K562 (cell line): ENCODE measurements around the gene SPATA2. TPM values are rescaled to one million over a fixed set of nuclear protein-coding genes. Genes with fewer than 3 reads are reported as not detected.

ENCODE experiments used
- ATAC-seq: fragments of 200-7000 bp; cut with Tn5 transposase; 3 replicates; pipeline ENCODE4 v1.9.1; 2020; ENCODE audit warnings: moderate library complexity
- BruUV-seq: library from RNA; stranded (reverse); fragments of 400-500 nt; replicated peaks from 2 replicates; lab custom pipeline; 2021; lab: Mats Ljungman, UMichigan
- CTCF ChIA-PET: fragments of 300-600 bp; formaldehyde crosslinking; extraction: SDS; loops from one replicate; lab custom pipeline; 2021; ENCODE audit warnings: low intra/inter-chr PET ratio; lab: Yijun Ruan, JAX
- POLR2A ChIA-PET: fragments of 300-600, 350-650 bp; sonication (Branson Sonifier 250); formaldehyde crosslinking; extraction: SDS; loops from one replicate; lab custom pipeline; 2021; ENCODE audit warnings: antibody characterized with exemption, inconsistent platforms; lab: Yijun Ruan, JAX
- DNase-seq, 4 experiments: peaks; one replicate each; pipeline versions ENCODE4 v3.0.0 to v3.0.0-alpha.2; 2011 to 2018; ENCODE audit warnings: low spot score in 3 of 4, mixed read lengths in 3 of 4; ENCODE audit errors: extremely low read depth in 1 of 4
- FAIRE-seq: peaks from 2 replicates; lab custom pipeline; 2011; peaks lifted over from hg19 to GRCh38; lab: Jason Lieb, UNC
- H2AFZ ChIP-seq: 2 replicates; pipeline ENCODE4 v1.6.0; 2011; ENCODE audit warnings: low read depth, low read length, control low read depth, inconsistent platforms
- H3K27ac ChIP-seq: fragments of 200-600 bp; 3 replicates; pipeline ENCODE4 v1.8.0; 2011; ENCODE audit warnings: low read depth, mild to moderate bottlenecking, control low read depth, inconsistent platforms, low read length, moderate library complexity, mixed read lengths; ENCODE audit errors: extremely low read depth
- H3K27me3 ChIP-seq, 2 experiments: fragments of 300-600 bp in 1 of 2; 2 replicates in 1 of 2; 3 replicates in 1 of 2; pipeline versions ENCODE4 v1.6.0 to v1.8.0; 2011; ENCODE audit warnings: inconsistent platforms in 2 of 2, low read length in 2 of 2, mild to moderate bottlenecking in 1 of 2, mixed read lengths in 1 of 2, moderate library complexity in 1 of 2; ENCODE audit not compliant: control insufficient read depth in 2 of 2, insufficient read depth in 2 of 2
- H3K36me3 ChIP-seq: fragments of 300-600 bp; 3 replicates; pipeline ENCODE4 v1.8.0; 2011; ENCODE audit warnings: mild to moderate bottlenecking, low read length, inconsistent platforms; ENCODE audit not compliant: control insufficient read depth, insufficient read depth
- H3K4me1 ChIP-seq, 2 experiments: fragments of 200-600 bp in 1 of 2; replicated peaks in 1 of 2; 2 replicates in 1 of 2; 3 replicates in 1 of 2; pipeline versions ENCODE4 v1.5.1 to v1.8.0; 2011; ENCODE audit warnings: inconsistent platforms in 2 of 2, low read length in 2 of 2, mild to moderate bottlenecking in 1 of 2, mixed read lengths in 1 of 2, moderate library complexity in 1 of 2; ENCODE audit not compliant: control insufficient read depth in 2 of 2, insufficient read depth in 2 of 2
- H3K4me2 ChIP-seq: 2 replicates; pipeline ENCODE4 v1.6.1; 2011; ENCODE audit warnings: low read length, control low read depth, inconsistent platforms, mixed read lengths; ENCODE audit not compliant: insufficient read depth
- H3K4me3 ChIP-seq: fragments of 200-600 bp; sonication (generic), shearing (Covaris generic); 2 replicates; pipeline ENCODE4 v1.5.1; 2016; ENCODE audit warnings: control low read depth, inconsistent platforms
- H3K79me2 ChIP-seq: fragments of 200-600 bp; 3 replicates; pipeline ENCODE4 v1.8.0; 2011; ENCODE audit warnings: low read length, inconsistent platforms; ENCODE audit not compliant: control insufficient read depth, insufficient read depth
- H3K9ac ChIP-seq, 2 experiments: 2 replicates each; pipeline versions ENCODE4 v1.6.0 to v1.6.1; 2011; ENCODE audit warnings: low read depth in 2 of 2, low read length in 2 of 2, control low read depth in 1 of 2, inconsistent platforms in 1 of 2, mild to moderate bottlenecking in 1 of 2, mixed read lengths in 1 of 2; ENCODE audit not compliant: insufficient read depth in 1 of 2
- H3K9me1 ChIP-seq: one replicate; pipeline ENCODE4 v1.6.0; 2011; ENCODE audit warnings: inconsistent platforms, mild to moderate bottlenecking, low read length, moderate library complexity; ENCODE audit not compliant: control insufficient read depth, insufficient read depth
- H3K9me3 ChIP-seq: replicated peaks from 2 replicates; pipeline ENCODE4 v1.5.1; 2011; ENCODE audit warnings: low read depth, low read length, inconsistent platforms; ENCODE audit not compliant: control insufficient read depth, insufficient read depth
- H4K20me1 ChIP-seq: replicated peaks from 2 replicates; pipeline ENCODE4 v1.6.1; 2011; ENCODE audit warnings: low read length, inconsistent platforms, mixed read lengths; ENCODE audit not compliant: control insufficient read depth, insufficient read depth
- ADNP ChIP-seq: fragments of 200-800 bp; sonication (Bioruptor generic); IDR thresholded peaks from 2 replicates; pipeline ENCODE4 v1.6.1; 2016; ENCODE audit warnings: missing genetic modification characterization, missing compliant biosample characterization
- PHF21A ChIP-seq: fragments of 450-650 bp; IDR thresholded peaks from 2 replicates; pipeline ENCODE4 v1.6.1; 2017; ENCODE audit warnings: low read depth, borderline replicate concordance
- SP1 ChIP-seq: sonication (generic); formaldehyde crosslinking; IDR thresholded peaks from 2 replicates; pipeline ENCODE4 v1.8.1; 2022; ENCODE audit warnings: mild to moderate bottlenecking, missing genetic modification reagents
- ZEB2 ChIP-seq: fragments of 450-650 bp; IDR thresholded peaks from 2 replicates; pipeline ENCODE4 v1.6.1; 2016
- ZFPM2 ChIP-seq: fragments of 250-450 bp; sonication (Bioruptor Pico); IDR thresholded peaks from 2 replicates; pipeline ENCODE4 v1.5.1; 2022; ENCODE audit warnings: mild to moderate bottlenecking
- ZNF232 ChIP-seq: sonication (generic); formaldehyde crosslinking; IDR thresholded peaks from 2 replicates; pipeline ENCODE4 v1.8.0; 2022; ENCODE audit warnings: mild to moderate bottlenecking, missing genetic modification reagents
- ZNF408 ChIP-seq: fragments of 250-450 bp; sonication (Bioruptor Pico); IDR thresholded peaks from 2 replicates; pipeline ENCODE4 v1.4.0; 2020; ENCODE audit warnings: low read depth, mild to moderate bottlenecking, moderate library complexity
- ZNF668 ChIP-seq: fragments of 250-450 bp; sonication (Bioruptor Pico); IDR thresholded peaks from 2 replicates; pipeline ENCODE4 v1.8.0; 2022; ENCODE audit warnings: mild to moderate bottlenecking, inconsistent platforms
- WGBS: fragments of 100-300 bp; shearing (Covaris generic); methylation state at CpG from one replicate; pipeline ENCODE4 v1.1.6; 2016; ENCODE audit warnings: low coverage, mixed read lengths; ENCODE audit not compliant: insufficient coverage; ENCODE audit errors: missing lambda C conversion rate; 5-methylcytosine and 5-hydroxymethylcytosine counted together
- in situ Hi-C: fragments of 300-500 bp; cut with MboI; formaldehyde crosslinking; loops from 4 replicates; pipeline ENCODE4 v1.15.0; 2018; ENCODE audit warnings: inconsistent platforms, mixed read lengths
- intact Hi-C: fragments of 100-400 bp; cut with micrococcal nuclease; formaldehyde crosslinking; loops from 2 replicates; pipeline ENCODE4 v1.14.2; 2022
- polyA plus RNA-seq, 8 experiments: library from polyadenylated mRNA; depleted of rRNA in 4 of 8; stranded (reverse) in 5 of 8; unstranded in 3 of 8; fragments of >200 nt; fragmentation: Nextera tagmentation in 2 of 8; fragmentation: Illumina TruSeq in 1 of 8; extraction: Ambion mirVana in 2 of 8; extraction: Trizol in 1 of 8; gene quantifications; 2 replicates each; pipeline versions ENCODE4 v1.2.1 to v1.2.3, GENCODE V29; 2011 to 2014; ENCODE audit warnings: inconsistent platforms in 1 of 8, missing spikeins in 1 of 8
- total RNA-seq, 7 experiments: library from RNA; depleted of rRNA in 6 of 7; stranded (reverse); fragments of >200 nt in 6 of 7; fragmentation: Illumina TruSeq in 2 of 7; extraction: Trizol in 2 of 7; gene quantifications; 2 replicates each; pipeline versions ENCODE4 v1.2.1 to v1.2.3, GENCODE V29; 2011 to 2021; ENCODE audit warnings: low replicate concordance in 1 of 7
- TF ChIP-seq, protein P1 (sequence below), 3 experiments: IDR thresholded peaks in 2 of 3; conservative IDR thresholded peaks in 1 of 3; 2 replicates each; pipeline ENCODE4 v1.5.1; 2011 to 2012; ENCODE audit warnings: low read length in 3 of 3, mild to moderate bottlenecking in 3 of 3, control low read depth in 2 of 3, improper control_type of control experiment in 1 of 3, inconsistent platforms in 1 of 3, low read depth in 1 of 3, mixed read lengths in 1 of 3, moderate library complexity in 1 of 3; ENCODE audit not compliant: insufficient read depth in 2 of 3
- TF ChIP-seq, protein P2 (sequence below): fragments of 250-450 bp; sonication (Bioruptor Pico); IDR thresholded peaks from 2 replicates; pipeline ENCODE4 v1.8.0; 2021; ENCODE audit warnings: mild to moderate bottlenecking, moderate library complexity
- TF ChIP-seq, protein P3 (sequence below): fragments of 450-650 bp; formaldehyde crosslinking; IDR thresholded peaks from 2 replicates; pipeline ENCODE4 v1.4.0; 2020; ENCODE audit warnings: mild to moderate bottlenecking, moderate library complexity
- TF ChIP-seq, protein P4 (sequence below): IDR thresholded peaks from 2 replicates; pipeline ENCODE4 v1.6.1; 2011; ENCODE audit warnings: borderline replicate concordance, low read depth, mild to moderate bottlenecking, moderate library complexity, low read length; ENCODE audit not compliant: insufficient read depth, poor library complexity, severe bottlenecking

Gene SPATA2
- total and polyA plus RNA-seq, 9 of the 15 experiments (the other 6 are each of a cell fraction or from before 2014, with no cell fraction given): 0.46 to 8.2 (median 2.7) TPM

DNA sequence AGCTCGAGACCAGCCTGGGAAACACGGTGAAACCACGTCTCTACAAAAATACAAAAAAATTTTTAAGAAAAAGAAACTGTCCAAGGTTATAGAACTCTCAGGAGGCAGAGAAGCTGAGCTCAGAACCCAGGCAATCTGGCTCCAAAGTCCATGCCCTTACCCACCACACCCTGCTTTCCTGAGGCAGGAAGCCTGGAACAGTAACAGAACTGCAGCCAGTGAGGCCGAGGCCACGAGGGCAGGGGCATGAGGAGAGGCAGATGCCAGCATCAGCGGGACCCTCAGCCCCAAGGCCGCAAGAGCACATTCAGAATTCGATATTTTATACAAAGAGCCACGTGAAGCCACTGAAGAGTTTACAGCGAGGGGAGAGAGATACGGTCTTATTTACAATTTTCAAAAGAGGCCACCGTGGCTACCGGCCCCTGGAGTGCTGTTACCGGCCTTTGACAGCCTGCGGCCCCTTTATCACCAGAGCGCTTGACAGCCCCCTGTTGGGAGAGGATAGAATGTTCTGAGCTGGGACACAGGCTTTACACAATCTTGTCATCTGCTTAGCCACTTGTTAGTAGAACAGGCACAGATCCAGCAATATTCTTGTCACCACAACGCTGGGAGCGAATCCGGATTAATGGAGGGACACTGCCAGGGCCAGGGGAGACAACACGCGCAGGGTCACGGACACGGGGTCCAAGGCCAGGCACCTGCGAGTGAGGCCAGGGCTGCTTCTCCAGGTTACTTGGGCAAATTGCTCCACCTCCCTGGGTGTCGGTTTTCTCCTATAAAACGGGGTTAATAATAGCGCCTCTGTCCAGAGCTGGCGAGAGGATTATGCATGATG, 5.6 kb downstream of the SPATA2 start:
- POLR2A ChIA-PET: interaction anchor here (1.1 kb wide), 1 partner anchor 18 kb away, joined by 5 read pairs; no protein-coding TSS in a partner anchor
- TF ChIP-seq, protein P1, sequence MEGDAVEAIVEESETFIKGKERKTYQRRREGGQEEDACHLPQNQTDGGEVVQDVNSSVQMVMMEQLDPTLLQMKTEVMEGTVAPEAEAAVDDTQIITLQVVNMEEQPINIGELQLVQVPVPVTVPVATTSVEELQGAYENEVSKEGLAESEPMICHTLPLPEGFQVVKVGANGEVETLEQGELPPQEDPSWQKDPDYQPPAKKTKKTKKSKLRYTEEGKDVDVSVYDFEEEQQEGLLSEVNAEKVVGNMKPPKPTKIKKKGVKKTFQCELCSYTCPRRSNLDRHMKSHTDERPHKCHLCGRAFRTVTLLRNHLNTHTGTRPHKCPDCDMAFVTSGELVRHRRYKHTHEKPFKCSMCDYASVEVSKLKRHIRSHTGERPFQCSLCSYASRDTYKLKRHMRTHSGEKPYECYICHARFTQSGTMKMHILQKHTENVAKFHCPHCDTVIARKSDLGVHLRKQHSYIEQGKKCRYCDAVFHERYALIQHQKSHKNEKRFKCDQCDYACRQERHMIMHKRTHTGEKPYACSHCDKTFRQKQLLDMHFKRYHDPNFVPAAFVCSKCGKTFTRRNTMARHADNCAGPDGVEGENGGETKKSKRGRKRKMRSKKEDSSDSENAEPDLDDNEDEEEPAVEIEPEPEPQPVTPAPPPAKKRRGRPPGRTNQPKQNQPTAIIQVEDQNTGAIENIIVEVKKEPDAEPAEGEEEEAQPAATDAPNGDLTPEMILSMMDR (IDR thresholded peaks at IDR 0.05 in 2 of 3, conservative IDR thresholded peaks at IDR 0.05 in 1 of 3; ENCODE audit: insufficient read depth in 2 of 3, low read depth in 1 of 3, low read length in 3 of 3): peak; percentile 41 to 52 (median 42); a peak in 5 of 6 replicates
- no peak for TF ChIP-seq PHF21A
- TF ChIP-seq, protein P2, sequence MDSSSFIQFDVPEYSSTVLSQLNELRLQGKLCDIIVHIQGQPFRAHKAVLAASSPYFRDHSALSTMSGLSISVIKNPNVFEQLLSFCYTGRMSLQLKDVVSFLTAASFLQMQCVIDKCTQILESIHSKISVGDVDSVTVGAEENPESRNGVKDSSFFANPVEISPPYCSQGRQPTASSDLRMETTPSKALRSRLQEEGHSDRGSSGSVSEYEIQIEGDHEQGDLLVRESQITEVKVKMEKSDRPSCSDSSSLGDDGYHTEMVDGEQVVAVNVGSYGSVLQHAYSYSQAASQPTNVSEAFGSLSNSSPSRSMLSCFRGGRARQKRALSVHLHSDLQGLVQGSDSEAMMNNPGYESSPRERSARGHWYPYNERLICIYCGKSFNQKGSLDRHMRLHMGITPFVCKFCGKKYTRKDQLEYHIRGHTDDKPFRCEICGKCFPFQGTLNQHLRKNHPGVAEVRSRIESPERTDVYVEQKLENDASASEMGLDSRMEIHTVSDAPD (CRISPR knock-in tag): no peak
- TF ChIP-seq, protein P3, sequence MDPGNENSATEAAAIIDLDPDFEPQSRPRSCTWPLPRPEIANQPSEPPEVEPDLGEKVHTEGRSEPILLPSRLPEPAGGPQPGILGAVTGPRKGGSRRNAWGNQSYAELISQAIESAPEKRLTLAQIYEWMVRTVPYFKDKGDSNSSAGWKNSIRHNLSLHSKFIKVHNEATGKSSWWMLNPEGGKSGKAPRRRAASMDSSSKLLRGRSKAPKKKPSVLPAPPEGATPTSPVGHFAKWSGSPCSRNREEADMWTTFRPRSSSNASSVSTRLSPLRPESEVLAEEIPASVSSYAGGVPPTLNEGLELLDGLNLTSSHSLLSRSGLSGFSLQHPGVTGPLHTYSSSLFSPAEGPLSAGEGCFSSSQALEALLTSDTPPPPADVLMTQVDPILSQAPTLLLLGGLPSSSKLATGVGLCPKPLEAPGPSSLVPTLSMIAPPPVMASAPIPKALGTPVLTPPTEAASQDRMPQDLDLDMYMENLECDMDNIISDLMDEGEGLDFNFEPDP: no peak
- TF ChIP-seq ZFPM2: no peak
- TF ChIP-seq ZNF408 (CRISPR knock-in tag): no peak
- TF ChIP-seq, protein P4, sequence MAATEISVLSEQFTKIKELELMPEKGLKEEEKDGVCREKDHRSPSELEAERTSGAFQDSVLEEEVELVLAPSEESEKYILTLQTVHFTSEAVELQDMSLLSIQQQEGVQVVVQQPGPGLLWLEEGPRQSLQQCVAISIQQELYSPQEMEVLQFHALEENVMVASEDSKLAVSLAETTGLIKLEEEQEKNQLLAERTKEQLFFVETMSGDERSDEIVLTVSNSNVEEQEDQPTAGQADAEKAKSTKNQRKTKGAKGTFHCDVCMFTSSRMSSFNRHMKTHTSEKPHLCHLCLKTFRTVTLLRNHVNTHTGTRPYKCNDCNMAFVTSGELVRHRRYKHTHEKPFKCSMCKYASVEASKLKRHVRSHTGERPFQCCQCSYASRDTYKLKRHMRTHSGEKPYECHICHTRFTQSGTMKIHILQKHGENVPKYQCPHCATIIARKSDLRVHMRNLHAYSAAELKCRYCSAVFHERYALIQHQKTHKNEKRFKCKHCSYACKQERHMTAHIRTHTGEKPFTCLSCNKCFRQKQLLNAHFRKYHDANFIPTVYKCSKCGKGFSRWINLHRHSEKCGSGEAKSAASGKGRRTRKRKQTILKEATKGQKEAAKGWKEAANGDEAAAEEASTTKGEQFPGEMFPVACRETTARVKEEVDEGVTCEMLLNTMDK: peak; percentile 10
- TF ChIP-seq SP1 (CRISPR knock-in tag): no peak
- TF ChIP-seq ZNF668 (CRISPR knock-in tag): no peak
- no peak for TF ChIP-seq ZNF232 (CRISPR knock-in tag)
- TF ChIP-seq ZEB2: no peak
- no peak for TF ChIP-seq ADNP (tag)

More for the DNA sequence above, 5.6 kb downstream of the SPATA2 start:
- no peaks in the 10 kb centered on the region for H3K9me3 ChIP-seq
- CTCF ChIA-PET: no interaction called here
- no peak overlapping the region for H2AFZ ChIP-seq
- H3K4me2 ChIP-seq: no peak overlapping the region
- H3K79me2 ChIP-seq: peaks cover 54% of the 10 kb centered on the region
- intact Hi-C loops (no loop called here), in situ Hi-C loops (no loop called here)
- DNase-seq: peak in 3 of 4 experiments; percentile 44 to 51 (median 48)
- no peaks in the 10 kb centered on the region for H3K9me1 ChIP-seq
- H3K9ac ChIP-seq: peak overlapping the region in 1 of 2 experiments; percentile 82; a peak in 2 of 4 replicates
- H3K4me3 ChIP-seq: no peak overlapping the region
- peak; percentile 60 for FAIRE-seq
- peaks cover 9 to 27% of the 10 kb centered on the region in 2 experiments; a peak in 3 of 5 replicates for H3K4me1 ChIP-seq
- 85% methylated on average over 26 of the region's 28 CpGs for WGBS
- no peaks in the 10 kb centered on the region for H3K27me3 ChIP-seq
- ATAC-seq: peak; percentile 76
- BruUV-seq: no TSS peak
- no peak overlapping the region for H3K27ac ChIP-seq
- peaks cover 64% of the 10 kb centered on the region for H3K36me3 ChIP-seq
- peaks cover 11% of the 10 kb centered on the region; the same call in 1 of the 2 replicates for H4K20me1 ChIP-seq
